ENCODE data around the gene OR5K1. TPM values are rescaled to one million over a fixed set of nuclear protein-coding genes. Genes with fewer than 3 reads are reported as not detected.

Gene OR5K1
- total RNA-seq (not detected in 2 replicates), polyA plus RNA-seq (not detected in 2 replicates), polyA minus RNA-seq (ENCODE audit: low replicate concordance) (not detected in 2 replicates)
- not detected in 2 replicates for polyA plus RNA-seq (2012)

GRCh38 chr3:98462901-98463300, at the start of gene OR5K1:
Gene OR5K1, plus strand, starts transcription at chr3:98463201. Its CDS starts 6,376 bp downstream, at chr3:98469577.
- TF ChIP-seq EZH2 (IDR thresholded peaks at IDR 0.05; ENCODE audit: low read length, missing control alignments) (no peak), CTCF (conservative IDR thresholded peaks at IDR 0.05 in 1 of 2, IDR thresholded peaks at IDR 0.05 in 1 of 2; ENCODE audit: low read depth in 1 of 2, low read length in 2 of 2) (no peak)
- no peak within 1 kb of the TSS for H2AFZ ChIP-seq (ENCODE audit: low read length)
- no peak within 1 kb of the TSS for H3K4me3 ChIP-seq (replicated peaks in 1 of 4; ENCODE audit: control extremely low read depth in 1 of 4, insufficient read depth in 1 of 4, low read depth in 3 of 4, low read length in 4 of 4)
- H3K9me3 ChIP-seq (ENCODE audit: control insufficient read depth, insufficient read depth, low read depth, low read length) = no peaks in the 10 kb centered on the region
- H3K27ac ChIP-seq (ENCODE audit: insufficient read depth, low read length) = no peak within 1 kb of the TSS
- no peaks in the 10 kb centered on the region for H3K4me1 ChIP-seq (ENCODE audit: control insufficient read depth, extremely low read depth, insufficient read depth, low read length)
- no peak within 1 kb of the TSS for H3K4me2 ChIP-seq (ENCODE audit: extremely low read depth, insufficient read depth, low read length)
- H4K20me1 ChIP-seq (ENCODE audit: control insufficient read depth, extremely low read depth, insufficient read depth, low read length) = no peaks in the 10 kb centered on the region
- no peak for DNase-seq (ENCODE audit: low read depth in 2 of 2)
- H3K9ac ChIP-seq (ENCODE audit: insufficient read depth, low read length) = no peak within 1 kb of the TSS
- no peaks in the 10 kb centered on the region for H3K27me3 ChIP-seq (ENCODE audit: control insufficient read depth, insufficient read depth, low read length)
- no peaks in the 10 kb centered on the region for H3K79me2 ChIP-seq (ENCODE audit: control insufficient read depth, insufficient read depth, low read length)
- no peaks in the 10 kb centered on the region for H3K36me3 ChIP-seq (ENCODE audit: control insufficient read depth, insufficient read depth, low read length)

DNA sequence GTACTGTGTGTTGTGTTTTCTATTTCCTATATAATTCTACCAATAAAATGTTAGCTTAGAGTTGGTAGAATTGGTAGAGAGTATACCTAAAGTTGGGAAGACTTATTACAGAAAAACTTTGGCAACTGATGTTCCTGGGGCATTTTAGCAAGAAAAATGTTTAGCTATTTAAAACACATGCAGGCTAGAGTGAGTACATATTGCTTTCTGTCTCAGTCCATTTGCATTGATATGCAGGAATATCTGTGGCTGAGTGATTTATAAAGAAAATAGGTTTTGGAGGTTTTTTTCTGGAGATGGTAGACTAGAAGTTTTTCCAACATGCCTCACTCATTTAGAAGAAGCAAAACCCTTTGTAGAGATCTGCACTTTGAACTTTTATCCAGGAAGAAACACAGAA, 30.4 kb upstream of the OR5K1 start:
- Histone ChIP-seq H3K9me3 (ENCODE audit: control insufficient read depth, insufficient read depth, low read depth, low read length) (no peaks in the 10 kb centered on the region), H3K4me3 (replicated peaks in 1 of 4; ENCODE audit: control extremely low read depth in 1 of 4, insufficient read depth in 1 of 4, low read depth in 3 of 4, low read length in 4 of 4) (no peak overlapping the region), H3K36me3 (ENCODE audit: control insufficient read depth, insufficient read depth, low read length) (no peaks in the 10 kb centered on the region), H3K9ac (ENCODE audit: insufficient read depth, low read length) (no peak overlapping the region), H3K27me3 (ENCODE audit: control insufficient read depth, insufficient read depth, low read length) (no peaks in the 10 kb centered on the region), H2AFZ (ENCODE audit: low read length) (no peak overlapping the region), H3K27ac (ENCODE audit: insufficient read depth, low read length) (no peak overlapping the region), H4K20me1 (ENCODE audit: control insufficient read depth, extremely low read depth, insufficient read depth, low read length) (no peaks in the 10 kb centered on the region), H3K4me2 (ENCODE audit: extremely low read depth, insufficient read depth, low read length) (no peak overlapping the region), H3K4me1 (ENCODE audit: control insufficient read depth, extremely low read depth, insufficient read depth, low read length) (no peaks in the 10 kb centered on the region), H3K79me2 (ENCODE audit: control insufficient read depth, insufficient read depth, low read length) (no peaks in the 10 kb centered on the region)
- TF ChIP-seq EZH2 (IDR thresholded peaks at IDR 0.05; ENCODE audit: low read length, missing control alignments) = no peak
- no peak for DNase-seq (ENCODE audit: low read depth in 2 of 2)

GRCh38 chr3:98433764-98434163, 29.2 kb upstream of the OR5K1 start:
- DNase-seq (ENCODE audit: low read depth in 2 of 2) = no peak
- Histone ChIP-seq H2AFZ (ENCODE audit: low read length) (no peak overlapping the region), H3K4me1 (ENCODE audit: control insufficient read depth, extremely low read depth, insufficient read depth, low read length) (no peaks in the 10 kb centered on the region), H3K9ac (ENCODE audit: insufficient read depth, low read length) (no peak overlapping the region), H3K27me3 (ENCODE audit: control insufficient read depth, insufficient read depth, low read length) (no peaks in the 10 kb centered on the region), H3K27ac (ENCODE audit: insufficient read depth, low read length) (no peak overlapping the region), H4K20me1 (ENCODE audit: control insufficient read depth, extremely low read depth, insufficient read depth, low read length) (no peaks in the 10 kb centered on the region), H3K36me3 (ENCODE audit: control insufficient read depth, insufficient read depth, low read length) (no peaks in the 10 kb centered on the region), H3K79me2 (ENCODE audit: control insufficient read depth, insufficient read depth, low read length) (no peaks in the 10 kb centered on the region), H3K4me3 (replicated peaks in 1 of 4; ENCODE audit: control extremely low read depth in 1 of 4, insufficient read depth in 1 of 4, low read depth in 3 of 4, low read length in 4 of 4) (no peak overlapping the region), H3K4me2 (ENCODE audit: extremely low read depth, insufficient read depth, low read length) (no peak overlapping the region), H3K9me3 (ENCODE audit: control insufficient read depth, insufficient read depth, low read depth, low read length) (no peaks in the 10 kb centered on the region)
- TF ChIP-seq CTCF (conservative IDR thresholded peaks at IDR 0.05 in 1 of 2, IDR thresholded peaks at IDR 0.05 in 1 of 2; ENCODE audit: low read depth in 1 of 2, low read length in 2 of 2) (no peak), EZH2 (IDR thresholded peaks at IDR 0.05; ENCODE audit: low read length, missing control alignments) (no peak)
